ENCODE measurements around the gene TNS1. TPM values are rescaled to one million over a fixed set of nuclear protein-coding genes. Genes with fewer than 3 reads are reported as not detected.

The TNS1 gene
- total and polyA plus RNA-seq, 7 donors, result 73.4 to 742 (median 276) TPM

DNA sequence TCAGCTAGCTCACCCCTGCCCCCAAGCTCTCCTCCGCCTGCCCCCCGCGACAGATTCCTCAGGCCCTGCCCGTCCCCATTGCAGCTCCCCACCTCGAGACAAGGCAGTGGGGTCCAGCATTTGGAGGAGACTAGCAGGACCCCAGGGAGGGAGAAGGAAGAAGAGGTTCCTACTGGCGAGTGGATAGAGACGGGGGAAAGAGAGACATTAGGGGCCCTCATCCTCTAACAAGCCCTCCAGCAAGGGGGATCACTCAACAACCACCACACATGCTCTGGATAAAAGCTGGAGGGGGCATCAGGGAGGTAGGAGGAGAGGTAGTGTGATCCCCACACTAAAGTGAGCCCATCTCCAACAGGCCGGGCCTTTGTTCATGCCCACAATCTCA, 8.9 kb upstream of the TNS1 start:
- Histone ChIP-seq H3K27me3 (ENCODE audit: insufficient read depth in 3 of 3, low read length in 2 of 3) (peaks cover 0 to 3% (median 0%) of the 10 kb centered on the region in 3 donors), H3K9me3 (no peaks in the 10 kb centered on the region)

DNA sequence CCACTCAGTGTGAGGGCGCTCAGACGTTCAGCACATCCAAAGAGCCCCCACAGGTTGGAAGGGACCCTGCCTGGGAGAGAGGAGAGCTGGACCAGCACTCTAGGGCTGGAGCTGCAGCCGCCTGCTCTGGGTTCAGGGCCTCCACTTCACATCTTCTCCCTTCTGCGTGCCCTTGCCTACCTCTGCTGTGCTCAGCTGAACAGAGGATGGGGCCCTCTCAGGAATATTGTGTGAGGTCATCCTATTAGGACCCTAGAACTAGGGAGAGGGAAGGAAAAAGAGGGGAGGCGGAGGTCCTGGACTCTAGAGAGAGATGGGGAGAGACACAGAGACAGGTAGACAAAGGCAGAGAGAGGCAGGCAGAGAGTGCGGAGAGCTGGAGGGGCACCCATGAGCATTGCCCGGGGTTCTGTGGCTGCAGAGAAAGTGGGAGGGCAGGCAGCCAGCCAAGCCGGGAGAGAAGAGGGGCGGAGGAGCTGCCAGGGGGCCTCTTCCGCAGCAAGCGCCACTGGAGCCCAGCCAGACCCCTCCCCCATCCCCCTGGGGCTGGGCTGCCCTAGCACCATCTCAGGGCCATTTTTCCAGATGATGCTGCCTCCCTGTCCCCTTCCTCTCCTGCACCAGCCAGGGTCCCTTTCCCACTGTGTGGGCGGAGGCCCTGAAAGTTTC, 8.3 kb upstream of the TNS1 start:
- TF ChIP-seq, protein P1, sequence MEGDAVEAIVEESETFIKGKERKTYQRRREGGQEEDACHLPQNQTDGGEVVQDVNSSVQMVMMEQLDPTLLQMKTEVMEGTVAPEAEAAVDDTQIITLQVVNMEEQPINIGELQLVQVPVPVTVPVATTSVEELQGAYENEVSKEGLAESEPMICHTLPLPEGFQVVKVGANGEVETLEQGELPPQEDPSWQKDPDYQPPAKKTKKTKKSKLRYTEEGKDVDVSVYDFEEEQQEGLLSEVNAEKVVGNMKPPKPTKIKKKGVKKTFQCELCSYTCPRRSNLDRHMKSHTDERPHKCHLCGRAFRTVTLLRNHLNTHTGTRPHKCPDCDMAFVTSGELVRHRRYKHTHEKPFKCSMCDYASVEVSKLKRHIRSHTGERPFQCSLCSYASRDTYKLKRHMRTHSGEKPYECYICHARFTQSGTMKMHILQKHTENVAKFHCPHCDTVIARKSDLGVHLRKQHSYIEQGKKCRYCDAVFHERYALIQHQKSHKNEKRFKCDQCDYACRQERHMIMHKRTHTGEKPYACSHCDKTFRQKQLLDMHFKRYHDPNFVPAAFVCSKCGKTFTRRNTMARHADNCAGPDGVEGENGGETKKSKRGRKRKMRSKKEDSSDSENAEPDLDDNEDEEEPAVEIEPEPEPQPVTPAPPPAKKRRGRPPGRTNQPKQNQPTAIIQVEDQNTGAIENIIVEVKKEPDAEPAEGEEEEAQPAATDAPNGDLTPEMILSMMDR (IDR thresholded peaks at IDR 0.05), result no peak
- Histone ChIP-seq H3K36me3 (ENCODE audit: insufficient read depth in 1 of 2, low read depth in 1 of 2) (no peaks in the 10 kb centered on the region), H3K27ac (no peak overlapping the region), H3K4me1 (peaks cover 26% of the 10 kb centered on the region), H3K4me3 (peak overlapping the region; percentile 68), H3K27me3 (ENCODE audit: insufficient read depth in 3 of 3, low read length in 2 of 3) (peaks cover 0 to 3% (median 0%) of the 10 kb centered on the region in 3 donors), H3K9me3 (no peaks in the 10 kb centered on the region)
- ATAC-seq, result no peak
- WGBS, 3 donors, result 57 to 62% (median 60%) methylated on average over 12 of the region's 12 CpGs
- intact Hi-C loops (cut with DNase I), result no loop called here
- peak in 1 of 2 donors; percentile 55 for DNase-seq

More for the DNA sequence above, 8.9 kb upstream of the TNS1 start:
- H3K36me3 ChIP-seq (ENCODE audit: insufficient read depth in 1 of 2, low read depth in 1 of 2), result no peaks in the 10 kb centered on the region
- 75 to 88% (median 76%) methylated on average over 8 of the region's 8 CpGs for WGBS, 3 donors
- no peak for DNase-seq
- peaks cover 31% of the 10 kb centered on the region for H3K4me1 ChIP-seq
- no peak overlapping the region for H3K4me3 ChIP-seq
- no peak overlapping the region for H3K27ac ChIP-seq
- ATAC-seq, result no peak
- TF ChIP-seq, protein P1 (IDR thresholded peaks at IDR 0.05), result no peak
- intact Hi-C loops (cut with DNase I), result no loop called here

DNA sequence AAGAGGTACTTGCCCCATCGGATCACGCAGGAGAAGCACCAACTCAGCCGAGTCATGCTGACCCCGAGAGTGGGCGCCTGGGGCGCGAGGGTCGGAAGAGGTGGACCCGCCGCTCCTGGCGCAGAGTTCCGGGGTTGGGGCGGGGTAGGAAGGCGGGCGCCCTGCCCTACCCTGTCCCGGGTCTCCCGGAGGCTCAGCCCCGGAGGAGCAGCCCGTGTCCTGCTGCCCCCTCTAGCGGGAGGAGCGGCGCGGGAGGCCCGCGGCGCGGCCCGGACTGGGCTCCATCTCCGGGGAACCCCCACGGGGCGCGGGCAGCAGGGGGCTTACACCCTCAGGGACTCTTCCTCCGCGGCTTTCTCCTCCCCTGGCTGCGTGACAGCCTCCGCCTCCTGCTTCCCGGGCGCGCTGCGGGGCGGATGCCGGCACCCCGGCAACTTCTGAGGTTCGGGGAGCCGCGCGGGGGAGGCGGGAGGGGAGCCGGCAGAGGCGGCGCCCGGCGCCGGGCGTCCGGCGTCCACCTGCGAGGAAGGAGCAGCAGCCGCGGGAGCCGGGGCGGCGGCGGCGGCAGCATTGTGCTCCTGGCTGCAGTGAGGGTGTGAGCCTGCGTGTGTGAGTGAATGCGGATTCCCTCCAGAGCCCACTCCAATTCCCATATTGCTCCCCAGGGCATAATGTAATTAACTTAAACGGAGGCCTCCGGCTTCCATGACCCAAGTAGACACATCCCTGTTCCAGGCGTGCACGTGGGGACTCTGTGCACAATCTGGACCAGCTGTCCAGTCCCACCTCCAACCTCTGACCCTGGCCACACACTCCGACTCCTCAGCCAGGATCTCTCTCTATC, 7.6 kb upstream of the TNS1 start:
- H3K9me3 ChIP-seq, result no peaks in the 10 kb centered on the region
- WGBS, 3 donors, result 6 to 13% (median 10%) methylated on average over 50 to 72 of the region's 72 CpGs
- peak; percentile 65 to 82 for DNase-seq
- no peaks in the 10 kb centered on the region for H3K36me3 ChIP-seq (ENCODE audit: insufficient read depth in 1 of 2, low read depth in 1 of 2)
- no peak overlapping the region for H3K27ac ChIP-seq
- TF ChIP-seq, protein P1 (IDR thresholded peaks at IDR 0.05), result peak; percentile 55
- intact Hi-C loops (cut with DNase I), result no loop called here
- peak overlapping the region; percentile 68 for H3K4me3 ChIP-seq
- peaks cover 20% of the 10 kb centered on the region for H3K4me1 ChIP-seq
- H3K27me3 ChIP-seq (ENCODE audit: insufficient read depth in 3 of 3, low read length in 2 of 3), result peaks cover 0 to 3% (median 0%) of the 10 kb centered on the region in 3 donors
- ATAC-seq, result peak; percentile 75 to 83 (median 80)

DNA sequence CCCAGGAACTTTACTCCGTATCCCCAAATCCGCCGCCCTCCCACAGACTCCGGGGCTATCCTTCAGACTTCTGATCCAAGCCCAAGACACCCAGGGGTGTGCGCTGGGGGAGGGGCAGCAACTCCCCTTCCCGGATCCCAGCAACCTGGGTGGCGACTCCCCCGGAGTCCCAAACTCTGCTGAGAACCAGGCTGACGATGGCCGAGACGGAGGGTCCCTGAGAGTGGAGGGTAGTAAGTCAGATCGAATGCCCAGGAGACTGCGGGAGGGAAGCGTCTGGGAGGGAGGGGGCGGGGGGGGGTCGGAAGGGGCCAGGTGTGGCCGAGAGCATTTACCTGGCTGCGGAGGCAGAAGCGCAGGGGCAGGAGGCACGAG, 7.0 kb upstream of the TNS1 start:
- TF ChIP-seq, protein P1 (IDR thresholded peaks at IDR 0.05), result no peak
- DNase-seq (no peak), ATAC-seq (peak in 2 of 4 donors; percentile 1 to 2)
- H3K9me3 ChIP-seq, result no peaks in the 10 kb centered on the region
- no peak overlapping the region for H3K27ac ChIP-seq
- no peaks in the 10 kb centered on the region for H3K36me3 ChIP-seq (ENCODE audit: insufficient read depth in 1 of 2, low read depth in 1 of 2)
- intact Hi-C loops (cut with DNase I), result no loop called here
- peaks cover 0 to 3% (median 0%) of the 10 kb centered on the region in 3 donors for H3K27me3 ChIP-seq (ENCODE audit: insufficient read depth in 3 of 3, low read length in 2 of 3)
- peaks cover 22% of the 10 kb centered on the region for H3K4me1 ChIP-seq
- H3K4me3 ChIP-seq, result peak overlapping the region; percentile 68
- 29 to 33% (median 30%) methylated on average over 20 of the region's 20 CpGs for WGBS, 3 donors
